ENCODE results near the gene SAMD4A.

- TF ChIP-seq CTCF (conservative IDR thresholded peaks at IDR 0.05) (no peak), ZFX (IDR thresholded peaks at IDR 0.05) (no peak)
Observed at GRCh38 chr14:54662491-54663133, 95.7 kb downstream of the SAMD4A start.

Data from C4-2B (cell line).